BE2C (cell line): ENCODE measurements around the gene ALKBH3.

ENCODE experiments used
- DNase-seq: peaks from one replicate; pipeline ENCODE4 v3.0.0-alpha.2; 2020
- H3K27me3 ChIP-seq: fragments of 250-450 bp; sonication (Bioruptor Pico); 2 replicates; pipeline ENCODE4 v1.5.1; 2020; ENCODE audit warnings: mild to moderate bottlenecking
- H3K36me3 ChIP-seq: fragments of 250-450 bp; sonication (Bioruptor Pico); 2 replicates; pipeline ENCODE4 v1.5.1; 2020; ENCODE audit warnings: mild to moderate bottlenecking
- H3K4me1 ChIP-seq: fragments of 250-450 bp; sonication (Bioruptor Pico); 2 replicates; pipeline ENCODE4 v1.5.1; 2020
- H3K4me3 ChIP-seq: 2 replicates; pipeline ENCODE4 v1.5.1; 2011; ENCODE audit warnings: low read depth, low read length
- H3K9me3 ChIP-seq: fragments of 250-450 bp; sonication (Bioruptor Pico); 2 replicates; pipeline ENCODE4 v1.5.1; 2020
- CTCF ChIP-seq: IDR thresholded peaks from 2 replicates; pipeline ENCODE4 v1.5.1; 2012; ENCODE audit warnings: mild to moderate bottlenecking, low read depth, low read length

The ALKBH3 gene

GRCh38 chr11:43861141-43861540 is 19.5 kb upstream of the ALKBH3 start:
- Histone ChIP-seq H3K36me3 (no peaks in the 10 kb centered on the region), H3K4me3 (no peak overlapping the region), H3K27me3 (no peaks in the 10 kb centered on the region), H3K9me3 (no peaks in the 10 kb centered on the region), H3K4me1 (no peaks in the 10 kb centered on the region)
- TF ChIP-seq CTCF = no peak
- no peak for DNase-seq

- Histone ChIP-seq H3K4me3 (no peak overlapping the region), H3K27me3 (no peaks in the 10 kb centered on the region), H3K9me3 (no peaks in the 10 kb centered on the region), H3K36me3 (no peaks in the 10 kb centered on the region), H3K4me1 (no peaks in the 10 kb centered on the region)
- TF ChIP-seq CTCF = no peak
- DNase-seq = no peak
These were observed 14.1 kb upstream of the ALKBH3 start for GRCh38 chr11:43866520-43866919.

- no peak for DNase-seq
- H3K9me3 ChIP-seq = no peaks in the 10 kb centered on the region
- no peaks in the 10 kb centered on the region for H3K36me3 ChIP-seq
- no peak overlapping the region for H3K4me3 ChIP-seq
- no peak for TF ChIP-seq CTCF
- no peaks in the 10 kb centered on the region for H3K27me3 ChIP-seq
- no peaks in the 10 kb centered on the region for H3K4me1 ChIP-seq
These were observed 13.7 kb upstream of the ALKBH3 start for GRCh38 chr11:43866969-43867368.

GRCh38 chr11:43868852-43869567 is 11.6 kb upstream of the ALKBH3 start:
- no peak for TF ChIP-seq CTCF
- H3K4me3 ChIP-seq = no peak overlapping the region
- no peaks in the 10 kb centered on the region for H3K9me3 ChIP-seq
- DNase-seq = no peak
- H3K36me3 ChIP-seq = no peaks in the 10 kb centered on the region
- no peaks in the 10 kb centered on the region for H3K4me1 ChIP-seq
- no peaks in the 10 kb centered on the region for H3K27me3 ChIP-seq

- TF ChIP-seq CTCF = no peak
- no peaks in the 10 kb centered on the region for H3K36me3 ChIP-seq
- H3K4me3 ChIP-seq = no peak overlapping the region
- H3K27me3 ChIP-seq = no peaks in the 10 kb centered on the region
- H3K4me1 ChIP-seq = no peaks in the 10 kb centered on the region
- no peaks in the 10 kb centered on the region for H3K9me3 ChIP-seq
- no peak for DNase-seq
These were observed 9.6 kb upstream of the ALKBH3 start for GRCh38 chr11:43871051-43871450.

- H3K36me3 ChIP-seq = no peaks in the 10 kb centered on the region
- H3K9me3 ChIP-seq = no peaks in the 10 kb centered on the region
- no peaks in the 10 kb centered on the region for H3K4me1 ChIP-seq
- no peak for TF ChIP-seq CTCF
- H3K4me3 ChIP-seq = no peak overlapping the region
- H3K27me3 ChIP-seq = no peaks in the 10 kb centered on the region
- no peak for DNase-seq
These were observed 7.6 kb upstream of the ALKBH3 start for GRCh38 chr11:43872995-43873394.
